ENCODE results near the gene PRPF19.
"Not testable (repeated sequence)": the region's sequence is repeated elsewhere in the genome, so short reads cannot be mapped to it uniquely, and the experiment has no call there.

PRPF19 gene

GRCh38 chr11:60921777-60922335, 15.5 kb upstream of the PRPF19 start:
- DNase-seq = no peak

DNA sequence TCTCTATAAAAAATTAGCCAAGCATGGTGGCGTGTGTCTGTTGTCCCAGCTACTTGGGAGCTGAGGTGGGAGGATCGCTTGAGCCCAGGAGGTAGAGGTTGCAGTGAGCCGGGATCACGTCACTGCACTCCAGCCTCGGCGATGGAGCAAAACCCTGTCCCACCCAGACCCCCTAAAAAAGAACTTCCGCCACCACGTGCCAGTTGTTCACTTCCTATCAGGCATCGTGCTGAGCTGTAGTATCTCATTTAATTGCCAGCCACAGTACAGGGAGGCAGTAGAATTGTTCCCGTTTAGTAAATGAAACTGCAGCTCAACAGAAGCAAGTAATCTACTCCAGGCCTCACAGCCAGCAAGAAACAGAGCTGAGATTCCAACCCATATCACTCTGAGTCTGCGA, 14.9 kb upstream of the PRPF19 start:
- DNase-seq = no peak

- DNase-seq = no peak
Measured at GRCh38 chr11:60919956-60920355, 13.6 kb upstream of the PRPF19 start.

GRCh38 chr11:60919320-60919719, 12.9 kb upstream of the PRPF19 start:
- no peak for DNase-seq

DNA sequence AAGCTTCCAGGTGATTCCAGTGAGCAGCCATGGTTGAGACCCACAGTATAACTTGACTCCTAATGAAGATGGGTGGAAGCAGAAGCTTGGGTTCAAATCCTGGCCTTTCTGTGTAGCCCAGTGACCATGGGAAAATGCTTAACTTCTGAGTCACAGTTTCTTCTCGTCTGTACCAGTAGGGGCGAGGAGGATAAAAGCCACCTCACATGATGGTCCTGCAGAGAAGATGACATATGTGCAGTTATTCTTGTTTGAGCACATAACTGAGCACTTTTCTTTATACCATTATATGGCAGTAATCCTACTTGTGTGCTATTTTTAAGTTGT, 12.5 kb upstream of the PRPF19 start:
- peak; percentile 72 for DNase-seq

- DNase-seq = no peak
Measured at GRCh38 chr11:60918251-60918938, 12.0 kb upstream of the PRPF19 start.

GRCh38 chr11:60917267-60917666, 10.9 kb upstream of the PRPF19 start:
- DNase-seq = no peak

GRCh38 chr11:60916669-60917206, 10.4 kb upstream of the PRPF19 start:
- DNase-seq = no peak

DNA sequence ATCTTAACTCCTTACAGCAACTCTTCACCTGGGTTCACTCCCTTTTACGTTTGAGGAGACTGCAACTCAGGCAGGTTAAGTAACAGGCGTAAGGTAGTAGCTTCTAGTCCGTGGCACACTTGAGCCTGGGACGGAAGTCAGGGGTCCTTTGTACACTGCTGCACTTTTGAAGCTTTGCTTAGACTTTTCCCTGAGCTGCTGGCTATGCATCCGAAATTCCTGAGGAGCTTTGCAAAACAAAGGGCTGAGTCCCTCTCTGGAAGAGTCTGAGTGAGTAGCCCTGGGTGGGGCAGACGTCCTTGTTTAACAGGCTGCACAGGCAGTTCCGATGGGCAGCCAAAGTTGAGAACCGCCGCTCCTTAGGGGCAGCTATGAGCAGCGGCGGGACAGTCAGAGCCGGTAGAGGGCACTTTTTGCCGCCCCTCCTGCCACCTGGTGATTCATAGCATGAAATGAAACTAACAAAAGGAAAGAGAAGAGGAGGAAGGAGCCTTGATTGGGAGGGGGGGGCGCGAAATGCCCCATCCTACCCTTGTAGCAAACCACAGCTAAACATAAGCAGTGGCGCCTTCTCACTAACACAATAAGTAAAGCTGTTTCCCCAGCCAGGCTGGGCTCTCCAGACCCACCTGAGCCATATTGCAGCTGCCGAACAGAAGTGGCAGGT, 9.0 kb upstream of the PRPF19 start:
- peak; percentile 84 for DNase-seq

DNA sequence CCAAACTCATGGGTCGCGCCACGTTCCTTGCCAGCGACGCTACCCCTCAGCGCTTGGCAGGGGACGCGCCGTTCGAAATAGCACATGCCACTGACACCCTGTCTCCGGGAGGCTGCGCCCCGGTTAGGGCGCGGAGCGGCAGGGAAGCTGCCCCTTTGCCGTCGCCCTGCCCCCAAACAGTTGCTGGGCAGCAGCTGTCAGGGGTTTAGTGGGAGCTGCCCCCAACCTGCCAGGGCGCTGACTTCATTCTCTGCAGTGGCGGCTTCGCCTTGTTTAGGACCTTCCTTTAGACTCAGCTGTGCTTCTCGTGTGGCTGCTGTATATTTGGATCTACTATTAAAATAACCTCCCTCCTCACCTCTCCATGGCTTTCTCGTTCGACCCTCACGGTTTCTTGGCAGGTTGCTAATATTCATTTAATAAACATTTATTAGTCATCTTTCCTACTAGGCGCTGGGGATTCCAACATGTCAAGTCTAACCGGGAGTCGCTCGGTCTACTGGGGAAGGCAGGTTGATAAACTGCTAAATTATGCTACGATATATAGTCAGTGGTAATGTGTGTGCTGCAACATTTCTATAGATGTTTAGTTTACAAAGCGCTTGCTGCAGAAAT, 8.4 kb upstream of the PRPF19 start:
- peak; percentile 53 for DNase-seq

GRCh38 chr11:60913793-60914632, 7.6 kb upstream of the PRPF19 start, which contains the start of gene TMEM109:
Gene TMEM109, plus strand, starts transcription at chr11:60914158. Its CDS starts 5,536 bp downstream, at chr11:60919694.
- DNase-seq = peak; percentile 93

- DNase-seq = no peak
Measured at GRCh38 chr11:60912851-60913528, 6.6 kb upstream of the PRPF19 start.

DNA sequence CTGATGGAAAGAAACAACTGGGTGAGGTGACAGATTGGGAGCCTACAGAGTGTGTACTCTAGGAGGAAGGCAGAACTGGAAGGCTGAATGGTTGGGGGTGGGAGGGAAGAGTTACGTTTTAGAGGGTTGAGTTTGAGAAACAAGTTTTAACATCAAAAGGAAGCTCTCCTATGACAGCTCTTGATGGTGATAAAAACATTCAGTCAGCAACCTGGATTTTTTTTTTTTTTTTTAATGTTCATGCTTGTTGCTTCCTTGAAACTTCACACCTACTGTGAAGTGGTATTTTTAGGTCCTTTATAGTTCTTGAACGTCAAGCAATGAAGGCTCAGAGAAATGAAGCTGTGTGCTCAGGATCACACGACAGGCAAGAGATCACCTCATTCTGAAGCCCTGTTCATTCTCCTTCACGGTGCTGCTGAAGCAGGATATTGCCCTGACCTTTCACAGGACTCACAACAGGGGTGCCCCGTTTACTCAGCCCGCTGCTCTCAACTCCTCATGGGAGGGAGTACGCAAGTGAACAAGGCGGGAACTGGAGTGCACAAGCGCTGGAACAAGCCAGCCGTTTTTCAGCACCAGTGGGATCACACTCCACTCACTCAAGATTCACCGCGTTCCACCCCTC, 6.0 kb upstream of the PRPF19 start:
- DNase-seq = no peak

DNA sequence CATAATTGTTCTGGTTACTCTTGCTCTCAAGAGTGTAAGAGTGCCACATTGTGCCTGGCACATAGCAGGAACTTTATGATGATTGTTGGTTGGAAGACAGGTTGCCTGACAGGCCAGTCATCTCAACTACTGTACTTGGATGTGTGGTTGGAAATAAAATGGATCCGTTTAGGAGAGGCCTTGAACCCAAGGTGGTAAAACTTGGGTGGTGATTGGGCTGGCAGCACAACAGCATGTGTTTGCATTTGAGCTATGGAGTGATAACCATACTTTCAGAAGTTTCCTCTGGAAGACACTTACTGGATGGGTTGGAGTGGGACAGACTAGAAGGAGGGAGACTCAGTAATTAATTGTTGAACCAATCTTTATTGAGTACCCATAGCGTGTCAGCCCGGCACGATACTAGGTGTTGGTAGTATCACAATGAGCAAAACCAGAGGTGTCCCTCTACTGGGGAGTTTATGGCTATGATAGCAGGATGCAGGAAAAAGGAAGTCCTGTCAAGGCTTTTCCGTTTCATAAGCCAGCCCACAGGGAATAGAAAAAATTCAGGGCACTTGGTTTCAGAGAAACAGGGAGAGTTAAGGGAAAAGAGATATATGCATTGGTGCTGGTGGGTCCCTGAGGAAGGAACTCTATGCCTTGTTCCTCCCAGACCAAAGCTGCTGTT, 4.5 kb upstream of the PRPF19 start:
- DNase-seq = no peak

DNA sequence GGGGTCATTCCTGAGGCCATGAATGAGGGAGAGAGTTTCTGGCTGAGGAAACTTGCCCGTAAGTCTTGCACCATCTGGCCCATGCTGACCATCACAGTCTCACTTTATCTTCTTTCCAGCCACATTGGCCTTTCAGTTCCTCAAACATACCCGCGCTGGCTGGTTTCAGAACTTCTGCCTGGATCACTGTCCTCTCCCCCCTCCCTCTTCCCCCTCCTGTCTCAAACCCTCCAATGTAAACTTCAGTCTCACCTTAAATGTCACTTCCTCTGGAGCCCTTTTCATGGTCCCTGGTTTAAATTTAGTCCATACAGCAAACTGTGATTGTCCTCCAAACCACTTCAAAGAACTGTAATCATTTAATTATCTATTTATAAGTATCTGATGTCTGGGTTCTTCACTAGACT, 3.9 kb upstream of the PRPF19 start:
- DNase-seq = no peak

- DNase-seq = not testable (repeated sequence)
Measured at GRCh38 chr11:60909680-60910280, 3.4 kb upstream of the PRPF19 start.

DNA sequence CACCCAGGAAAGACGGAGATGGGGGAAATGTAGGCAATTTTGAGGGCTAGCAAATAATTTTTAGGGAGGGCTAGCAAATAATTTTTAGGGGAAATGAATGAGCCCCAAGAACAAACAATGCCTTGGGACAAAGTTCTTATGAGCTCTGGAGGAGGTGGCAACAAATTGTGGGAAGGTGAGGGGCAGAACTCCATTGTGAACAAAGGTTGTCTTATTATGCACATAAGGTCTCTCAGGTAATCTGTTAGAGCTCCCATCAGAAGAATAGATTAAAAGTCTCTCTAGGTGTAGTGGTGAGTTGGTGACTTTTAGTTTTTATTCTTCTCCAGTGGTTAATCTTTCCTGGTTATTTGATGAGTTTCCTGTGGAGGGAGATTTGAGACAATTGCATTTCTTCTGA, 2.4 kb upstream of the PRPF19 start:
- no peak for DNase-seq

GRCh38 chr11:60905551-60906113, 753 bp downstream of the PRPF19 start:
- peak; percentile 68 for DNase-seq

DNA sequence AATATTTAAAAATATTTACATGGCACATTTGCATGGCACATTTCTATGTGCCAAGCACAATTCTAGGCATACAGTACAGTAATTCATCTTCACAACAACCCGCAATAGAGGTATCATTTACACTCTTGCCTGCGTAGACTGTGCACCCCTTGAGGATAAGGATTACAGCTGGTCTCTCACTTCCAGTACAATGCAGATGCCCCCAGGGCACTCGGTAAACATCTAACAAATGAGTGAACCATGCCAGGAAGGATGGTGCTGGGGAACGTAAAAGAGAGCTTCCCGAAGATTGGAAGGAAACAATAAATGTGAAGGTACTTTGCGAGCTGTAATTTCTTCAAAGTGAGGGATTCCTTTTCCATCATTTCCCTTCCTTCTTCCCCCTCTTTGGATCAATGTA, 1.3 kb downstream of the PRPF19 start:
- peak; percentile 44 for DNase-seq

DNA sequence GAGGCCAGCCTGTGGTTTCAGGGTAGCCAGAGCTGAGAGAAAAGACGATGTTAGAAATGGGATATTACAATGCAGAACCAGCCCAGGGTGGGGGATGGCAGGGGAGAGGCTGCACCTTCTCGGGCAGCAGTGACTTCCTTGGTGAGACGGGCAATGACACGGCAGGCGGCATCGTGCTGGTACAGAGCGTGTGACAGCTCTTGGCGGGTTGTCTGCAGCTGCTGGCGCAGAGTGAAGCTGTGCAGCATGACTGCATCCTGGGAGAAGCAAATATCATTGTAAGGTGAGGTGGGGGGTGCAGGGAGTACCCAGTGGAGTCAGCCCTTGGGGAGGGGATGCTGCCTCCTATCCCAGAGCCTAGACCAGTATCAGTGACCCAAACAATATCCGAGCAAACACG, 3.8 kb downstream of the PRPF19 start:
- no peak for DNase-seq
